PC-3 (cell line): ENCODE results near the gene PLEK2. TPM values are rescaled to one million over a fixed set of nuclear protein-coding genes. Genes with fewer than 3 reads are reported as not detected.

Experiments used
- ATAC-seq: fragments of 200-7000 bp; cut with Tn5 transposase; 2 replicates; pipeline ENCODE4 v1.9.1; 2020; ENCODE audit warnings: mild to moderate bottlenecking, moderate library complexity
- BruUV-seq: library from RNA; stranded (reverse); fragments of 400-500 nt; replicated peaks from 2 replicates; lab custom pipeline; 2021; lab: Mats Ljungman, UMichigan
- CTCF ChIA-PET: fragments of 300-600 bp; sonication (Branson Sonifier 250); formaldehyde crosslinking; loops from one replicate; lab custom pipeline; 2022; ENCODE audit warnings: antibody characterized with exemption; lab: Charles Lee
- POLR2A ChIA-PET: fragments of 300-600 bp; sonication (Branson Sonifier 250); formaldehyde crosslinking; loops from one replicate; lab custom pipeline; 2022; ENCODE audit warnings: antibody characterized with exemption; ENCODE audit not compliant: unreplicated experiment; lab: Charles Lee
- DNase-seq: peaks from one replicate; pipeline ENCODE4 v3.0.0-alpha.2; 2015
- H2AFZ ChIP-seq: fragments of 300-600 bp; sonication (generic); 2 replicates; pipeline ENCODE4 v1.6.0; 2016; ENCODE audit warnings: antibody characterized with exemption, low read length
- H3F3A ChIP-seq: fragments of 300-600 bp; sonication (generic); one replicate; pipeline ENCODE4 v1.6.0; 2017; ENCODE audit warnings: antibody characterized with exemption, low read length, control low read depth, mild to moderate bottlenecking; ENCODE audit not compliant: unreplicated experiment
- H3K27ac ChIP-seq: fragments of 300-600 bp; sonication (generic); 2 replicates; pipeline ENCODE4 v1.5.1; 2016; ENCODE audit warnings: mild to moderate bottlenecking, low read length
- H3K27me3 ChIP-seq: fragments of 300-600 bp; sonication (generic); 2 replicates; pipeline ENCODE4 v1.6.1; 2016; ENCODE audit warnings: low read length, mixed read lengths
- H3K36me3 ChIP-seq: fragments of 300-600 bp; sonication (generic); 2 replicates; pipeline ENCODE4 v1.6.1; 2016; ENCODE audit warnings: low read depth, mixed run types, low read length, mixed read lengths
- H3K4me1 ChIP-seq: fragments of 300-600 bp; sonication (generic); 2 replicates; pipeline ENCODE4 v1.5.1; 2016; ENCODE audit warnings: low read length; ENCODE audit not compliant: insufficient read depth
- H3K4me2 ChIP-seq: fragments of 300-600 bp; sonication (generic); 2 replicates; pipeline ENCODE4 v1.6.0; 2016; ENCODE audit warnings: low read length
- H3K4me3 ChIP-seq: fragments of 300-600 bp; sonication (generic); 2 replicates; pipeline ENCODE4 v1.5.1; 2016; ENCODE audit warnings: mild to moderate bottlenecking, low read length, mixed read lengths
- H3K79me2 ChIP-seq: fragments of 300-600 bp; sonication (generic); 2 replicates; pipeline ENCODE4 v1.6.1; 2017; ENCODE audit warnings: low read length, mixed read lengths
- H3K9ac ChIP-seq: fragments of 300-600 bp; sonication (generic); 2 replicates; pipeline ENCODE4 v1.6.0; 2016; ENCODE audit warnings: mild to moderate bottlenecking, low read length
- H3K9me2 ChIP-seq: fragments of 300-600 bp; sonication (generic); replicated peaks from 2 replicates; pipeline ENCODE4 v1.6.1; 2016; ENCODE audit warnings: mixed run types, low read length, mixed read lengths
- H3K9me3 ChIP-seq: fragments of 300-600 bp; sonication (generic); 2 replicates; pipeline ENCODE4 v1.6.1; 2016; ENCODE audit warnings: low read length, mixed read lengths
- H4K20me1 ChIP-seq: fragments of 300-600 bp; sonication (generic); 2 replicates; pipeline ENCODE4 v1.6.1; 2016; ENCODE audit warnings: low read length, mixed read lengths
- CTCF ChIP-seq: fragments of 300-600 bp; sonication (generic); conservative IDR thresholded peaks from 2 replicates; pipeline ENCODE4 v1.5.1; 2017; ENCODE audit warnings: antibody characterized with exemption, low read depth, mild to moderate bottlenecking, low read length
- EZH2 ChIP-seq: fragments of 300-600 bp; sonication (generic); IDR thresholded peaks from one replicate; pipeline ENCODE4 v1.6.1; 2017; ENCODE audit warnings: antibody characterized with exemption, mild to moderate bottlenecking, low read length; ENCODE audit not compliant: unreplicated experiment
- EZH2phosphoT487 ChIP-seq: fragments of 300-600 bp; sonication (generic); IDR thresholded peaks from 2 replicates; pipeline ENCODE4 v1.6.1; 2018; ENCODE audit warnings: mild to moderate bottlenecking, antibody characterized with exemption, low read length, borderline replicate concordance
- intact Hi-C: fragments of 100-400 bp; cut with micrococcal nuclease; formaldehyde crosslinking; loops from 2 replicates; pipeline ENCODE4 v1.9.0; 2023
- total RNA-seq: library from RNA; depleted of rRNA; stranded (reverse); fragments of >200 nt; gene quantifications from 2 replicates; pipeline ENCODE4 v1.2.3, GENCODE V29; 2014

Gene PLEK2
- total RNA-seq, 1 experiment from 2014 or later = 48.0 TPM

- CTCF ChIA-PET = interaction anchor here (0.6 to 2.9 kb wide), 4 partner anchors 58 to 278 kb away, joined by 5 to 55 read pairs (median 14); no protein-coding TSS in a partner anchor
- DNase-seq = no peak
These were observed 14.2 kb upstream of the PLEK2 start for GRCh38 chr14:67426161-67426560.

GRCh38 chr14:67425608-67426007 lies 13.6 kb upstream of the PLEK2 start:
- CTCF ChIA-PET = interaction anchor here (0.7 kb wide), 1 partner anchor 107 kb away, joined by 3 read pairs; the partner anchor contains the start of gene PLEKHH1
- H3K36me3 ChIP-seq = no peaks in the 10 kb centered on the region
- no peaks in the 10 kb centered on the region for H3K27me3 ChIP-seq
- H4K20me1 ChIP-seq = no peaks in the 10 kb centered on the region
- no peak overlapping the region for H3K4me3 ChIP-seq
- intact Hi-C loops = loop anchor here (2.0 to 5.0 kb wide), 2 partner anchors 87 to 107 kb away; partner anchors contain the start of gene PLEKHH1
- DNase-seq (no peak), ATAC-seq (no peak)
- H3K9me3 ChIP-seq = no peaks in the 10 kb centered on the region
- peaks cover 8% of the 10 kb centered on the region for H3K4me1 ChIP-seq
- H3F3A ChIP-seq = no peaks in the 10 kb centered on the region
- BruUV-seq = no TSS peak
- H3K27ac ChIP-seq = no peak overlapping the region
- TF ChIP-seq CTCF (no peak), EZH2 (no peak), EZH2phosphoT487 (no peak)
- no peak overlapping the region for H3K9ac ChIP-seq
- H3K4me2 ChIP-seq = no peak overlapping the region
- no peaks in the 10 kb centered on the region for H3K79me2 ChIP-seq
- POLR2A ChIA-PET = interaction anchor here (0.6 kb wide), 1 partner anchor 77 kb away, joined by 14 read pairs; no protein-coding TSS in a partner anchor
- no peak overlapping the region for H2AFZ ChIP-seq
- H3K9me2 ChIP-seq = no peaks in the 10 kb centered on the region

More at GRCh38 chr14:67426161-67426560, 14.2 kb upstream of the PLEK2 start:
- Histone ChIP-seq H3K4me3 (no peak overlapping the region), H3K4me2 (no peak overlapping the region), H3K36me3 (no peaks in the 10 kb centered on the region), H3K27me3 (no peaks in the 10 kb centered on the region), H3K9me2 (no peaks in the 10 kb centered on the region), H2AFZ (no peak overlapping the region), H3K79me2 (no peaks in the 10 kb centered on the region), H3K27ac (no peak overlapping the region), H4K20me1 (no peaks in the 10 kb centered on the region), H3K9ac (no peak overlapping the region), H3K4me1 (peaks cover 8% of the 10 kb centered on the region), H3F3A (no peaks in the 10 kb centered on the region), H3K9me3 (no peaks in the 10 kb centered on the region)
- BruUV-seq = no TSS peak
- ATAC-seq = no peak
- TF ChIP-seq EZH2 = no peak
- no peak for TF ChIP-seq EZH2phosphoT487
- TF ChIP-seq CTCF = no peak
- intact Hi-C loops = loop anchor here (2.0 to 5.0 kb wide), 2 partner anchors 86 to 107 kb away; partner anchors contain the start of gene PLEKHH1
- POLR2A ChIA-PET = no interaction called here

- Histone ChIP-seq H4K20me1 (no peaks in the 10 kb centered on the region), H3K9ac (no peak overlapping the region), H3K27ac (no peak overlapping the region), H3K9me3 (no peaks in the 10 kb centered on the region), H3K9me2 (no peaks in the 10 kb centered on the region), H3F3A (no peaks in the 10 kb centered on the region), H3K4me1 (peaks cover 13% of the 10 kb centered on the region), H2AFZ (no peak overlapping the region), H3K4me3 (no peak overlapping the region), H3K36me3 (no peaks in the 10 kb centered on the region), H3K79me2 (no peaks in the 10 kb centered on the region), H3K27me3 (no peaks in the 10 kb centered on the region), H3K4me2 (no peak overlapping the region)
- ChIA-PET CTCF (interaction anchor here (0.9 kb wide), 1 partner anchor 147 kb away, joined by 4 read pairs; no protein-coding TSS in a partner anchor), POLR2A (no interaction called here)
- ATAC-seq (no peak), DNase-seq (no peak)
- BruUV-seq = no TSS peak
- intact Hi-C loops = no loop called here
- no peak for TF ChIP-seq EZH2
These were observed 12.6 kb upstream of the PLEK2 start for GRCh38 chr14:67424539-67424938.
